ENCODE measurements around the gene GNA14.

Gene GNA14

GRCh38 chr9:77533671-77534070, 114.5 kb downstream of the GNA14 start:
- DNase-seq (ENCODE audit: low read depth, low spot score), result no peak
- TF ChIP-seq YY1 (IDR thresholded peaks at IDR 0.05; ENCODE audit: insufficient read depth, insufficient read length), result no peak
- TF ChIP-seq SUZ12 (IDR thresholded peaks at IDR 0.05; ENCODE audit: extremely low read depth, insufficient read depth, insufficient read length), result no peak
- TF ChIP-seq ZNF274 (IDR thresholded peaks at IDR 0.05; ENCODE audit: low read depth, low read length), result no peak
- no peak overlapping the region for H3K9ac ChIP-seq (ENCODE audit: insufficient read length, low read depth)
- no peak overlapping the region for H3K4me3 ChIP-seq (ENCODE audit: insufficient read length, low read depth)
- H3K27me3 ChIP-seq (ENCODE audit: insufficient read depth, insufficient read length), result no peaks in the 10 kb centered on the region
- no peaks in the 10 kb centered on the region for H3K36me3 ChIP-seq (ENCODE audit: insufficient read depth, insufficient read length, low read length)
- H3K4me1 ChIP-seq (ENCODE audit: insufficient read depth, insufficient read length), result no peaks in the 10 kb centered on the region
- no peaks in the 10 kb centered on the region for H3K9me3 ChIP-seq (ENCODE audit: insufficient read depth, low read length)

GRCh38 chr9:77532607-77533006, 115.5 kb downstream of the GNA14 start:
- Histone ChIP-seq H3K9me3 (ENCODE audit: insufficient read depth, low read length) (no peaks in the 10 kb centered on the region), H3K9ac (ENCODE audit: insufficient read length, low read depth) (no peak overlapping the region), H3K27me3 (ENCODE audit: insufficient read depth, insufficient read length) (no peaks in the 10 kb centered on the region), H3K36me3 (ENCODE audit: insufficient read depth, insufficient read length, low read length) (no peaks in the 10 kb centered on the region), H3K4me1 (ENCODE audit: insufficient read depth, insufficient read length) (no peaks in the 10 kb centered on the region), H3K4me3 (ENCODE audit: insufficient read length, low read depth) (no peak overlapping the region)
- no peak for DNase-seq (ENCODE audit: low read depth, low spot score)
- TF ChIP-seq ZNF274 (IDR thresholded peaks at IDR 0.05; ENCODE audit: low read depth, low read length), result no peak
- TF ChIP-seq YY1 (IDR thresholded peaks at IDR 0.05; ENCODE audit: insufficient read depth, insufficient read length), result no peak
- TF ChIP-seq SUZ12 (IDR thresholded peaks at IDR 0.05; ENCODE audit: extremely low read depth, insufficient read depth, insufficient read length), result no peak

- no peaks in the 10 kb centered on the region for H3K27me3 ChIP-seq (ENCODE audit: insufficient read depth, insufficient read length)
- no peak for DNase-seq (ENCODE audit: low read depth, low spot score)
- no peaks in the 10 kb centered on the region for H3K4me1 ChIP-seq (ENCODE audit: insufficient read depth, insufficient read length)
- no peak overlapping the region for H3K4me3 ChIP-seq (ENCODE audit: insufficient read length, low read depth)
- no peak overlapping the region for H3K9ac ChIP-seq (ENCODE audit: insufficient read length, low read depth)
- no peak for TF ChIP-seq SUZ12 (IDR thresholded peaks at IDR 0.05; ENCODE audit: extremely low read depth, insufficient read depth, insufficient read length)
- TF ChIP-seq ZNF274 (IDR thresholded peaks at IDR 0.05; ENCODE audit: low read depth, low read length), result no peak
- no peak for TF ChIP-seq YY1 (IDR thresholded peaks at IDR 0.05; ENCODE audit: insufficient read depth, insufficient read length)
- peaks cover 10% of the 10 kb centered on the region for H3K9me3 ChIP-seq (ENCODE audit: insufficient read depth, low read length)
- H3K36me3 ChIP-seq (ENCODE audit: insufficient read depth, insufficient read length, low read length), result no peaks in the 10 kb centered on the region
Measured at GRCh38 chr9:77531400-77531799, 116.7 kb downstream of the GNA14 start.

- no peaks in the 10 kb centered on the region for H3K4me1 ChIP-seq (ENCODE audit: insufficient read depth, insufficient read length)
- TF ChIP-seq YY1 (IDR thresholded peaks at IDR 0.05; ENCODE audit: insufficient read depth, insufficient read length), result no peak
- TF ChIP-seq SUZ12 (IDR thresholded peaks at IDR 0.05; ENCODE audit: extremely low read depth, insufficient read depth, insufficient read length), result no peak
- no peak for TF ChIP-seq ZNF274 (IDR thresholded peaks at IDR 0.05; ENCODE audit: low read depth, low read length)
- peaks cover 15% of the 10 kb centered on the region for H3K9me3 ChIP-seq (ENCODE audit: insufficient read depth, low read length)
- H3K4me3 ChIP-seq (ENCODE audit: insufficient read length, low read depth), result no peak overlapping the region
- H3K27me3 ChIP-seq (ENCODE audit: insufficient read depth, insufficient read length), result no peaks in the 10 kb centered on the region
- no peak overlapping the region for H3K9ac ChIP-seq (ENCODE audit: insufficient read length, low read depth)
- H3K36me3 ChIP-seq (ENCODE audit: insufficient read depth, insufficient read length, low read length), result no peaks in the 10 kb centered on the region
- no peak for DNase-seq (ENCODE audit: low read depth, low spot score)
Measured at GRCh38 chr9:77523891-77524290, 124.2 kb downstream of the GNA14 start.

GRCh38 chr9:77521091-77521490, 127.0 kb downstream of the GNA14 start:
- Histone ChIP-seq H3K4me1 (ENCODE audit: insufficient read depth, insufficient read length) (no peaks in the 10 kb centered on the region), H3K9me3 (ENCODE audit: insufficient read depth, low read length) (peaks cover 1% of the 10 kb centered on the region; the same call in 1 of the 2 replicates), H3K4me3 (ENCODE audit: insufficient read length, low read depth) (no peak overlapping the region), H3K36me3 (ENCODE audit: insufficient read depth, insufficient read length, low read length) (no peaks in the 10 kb centered on the region), H3K27me3 (ENCODE audit: insufficient read depth, insufficient read length) (no peaks in the 10 kb centered on the region), H3K9ac (ENCODE audit: insufficient read length, low read depth) (no peak overlapping the region)
- no peak for TF ChIP-seq YY1 (IDR thresholded peaks at IDR 0.05; ENCODE audit: insufficient read depth, insufficient read length)
- TF ChIP-seq SUZ12 (IDR thresholded peaks at IDR 0.05; ENCODE audit: extremely low read depth, insufficient read depth, insufficient read length), result no peak
- no peak for TF ChIP-seq ZNF274 (IDR thresholded peaks at IDR 0.05; ENCODE audit: low read depth, low read length)
- DNase-seq (ENCODE audit: low read depth, low spot score), result no peak

- H3K9me3 ChIP-seq (ENCODE audit: insufficient read depth, low read length), result no peaks in the 10 kb centered on the region
- H3K36me3 ChIP-seq (ENCODE audit: insufficient read depth, insufficient read length, low read length), result no peaks in the 10 kb centered on the region
- no peak for DNase-seq (ENCODE audit: low read depth, low spot score)
- H3K27me3 ChIP-seq (ENCODE audit: insufficient read depth, insufficient read length), result no peaks in the 10 kb centered on the region
- H3K9ac ChIP-seq (ENCODE audit: insufficient read length, low read depth), result no peak overlapping the region
- no peak overlapping the region for H3K4me3 ChIP-seq (ENCODE audit: insufficient read length, low read depth)
- no peak for TF ChIP-seq YY1 (IDR thresholded peaks at IDR 0.05; ENCODE audit: insufficient read depth, insufficient read length)
- TF ChIP-seq ZNF274 (IDR thresholded peaks at IDR 0.05; ENCODE audit: low read depth, low read length), result no peak
- TF ChIP-seq SUZ12 (IDR thresholded peaks at IDR 0.05; ENCODE audit: extremely low read depth, insufficient read depth, insufficient read length), result no peak
- H3K4me1 ChIP-seq (ENCODE audit: insufficient read depth, insufficient read length), result no peaks in the 10 kb centered on the region
Measured at GRCh38 chr9:77518688-77519087, 129.4 kb downstream of the GNA14 start.

GRCh38 chr9:77516781-77517180, 131.3 kb downstream of the GNA14 start:
- no peak for DNase-seq (ENCODE audit: low read depth, low spot score)
- Histone ChIP-seq H3K4me1 (ENCODE audit: insufficient read depth, insufficient read length) (no peaks in the 10 kb centered on the region), H3K36me3 (ENCODE audit: insufficient read depth, insufficient read length, low read length) (no peaks in the 10 kb centered on the region), H3K27me3 (ENCODE audit: insufficient read depth, insufficient read length) (no peaks in the 10 kb centered on the region), H3K9ac (ENCODE audit: insufficient read length, low read depth) (no peak overlapping the region), H3K4me3 (ENCODE audit: insufficient read length, low read depth) (no peak overlapping the region), H3K9me3 (ENCODE audit: insufficient read depth, low read length) (no peaks in the 10 kb centered on the region)
- TF ChIP-seq ZNF274 (IDR thresholded peaks at IDR 0.05; ENCODE audit: low read depth, low read length), result no peak
- no peak for TF ChIP-seq SUZ12 (IDR thresholded peaks at IDR 0.05; ENCODE audit: extremely low read depth, insufficient read depth, insufficient read length)
- no peak for TF ChIP-seq YY1 (IDR thresholded peaks at IDR 0.05; ENCODE audit: insufficient read depth, insufficient read length)
